Fibroblast of skin of scalp (primary cell): ENCODE measurements around the gene HDDC3. TPM values are rescaled to one million over a fixed set of nuclear protein-coding genes. Genes with fewer than 3 reads are reported as not detected.
A peak's percentile ranks its signal among the peaks of the same experiment; 100 is the strongest.

Experiments used
- DNase-seq: peaks from one replicate; pipeline ENCODE4 v3.0.0-alpha.2; 2013
- polyA plus RNA-seq, 2 experiments: library from polyadenylated mRNA; unstranded; fragments of 120-200 nt; gene quantifications; one replicate each; pipeline ENCODE4 v1.2.1, GENCODE V29; 2013; ENCODE audit not compliant: insufficient read length in 2 of 2

HDDC3 gene
- 15.0 TPM for polyA plus RNA-seq (2013, experiment 1 of 2; ENCODE audit: insufficient read length)
- 13.0 TPM for polyA plus RNA-seq (2013, experiment 2 of 2; ENCODE audit: insufficient read length)

DNA sequence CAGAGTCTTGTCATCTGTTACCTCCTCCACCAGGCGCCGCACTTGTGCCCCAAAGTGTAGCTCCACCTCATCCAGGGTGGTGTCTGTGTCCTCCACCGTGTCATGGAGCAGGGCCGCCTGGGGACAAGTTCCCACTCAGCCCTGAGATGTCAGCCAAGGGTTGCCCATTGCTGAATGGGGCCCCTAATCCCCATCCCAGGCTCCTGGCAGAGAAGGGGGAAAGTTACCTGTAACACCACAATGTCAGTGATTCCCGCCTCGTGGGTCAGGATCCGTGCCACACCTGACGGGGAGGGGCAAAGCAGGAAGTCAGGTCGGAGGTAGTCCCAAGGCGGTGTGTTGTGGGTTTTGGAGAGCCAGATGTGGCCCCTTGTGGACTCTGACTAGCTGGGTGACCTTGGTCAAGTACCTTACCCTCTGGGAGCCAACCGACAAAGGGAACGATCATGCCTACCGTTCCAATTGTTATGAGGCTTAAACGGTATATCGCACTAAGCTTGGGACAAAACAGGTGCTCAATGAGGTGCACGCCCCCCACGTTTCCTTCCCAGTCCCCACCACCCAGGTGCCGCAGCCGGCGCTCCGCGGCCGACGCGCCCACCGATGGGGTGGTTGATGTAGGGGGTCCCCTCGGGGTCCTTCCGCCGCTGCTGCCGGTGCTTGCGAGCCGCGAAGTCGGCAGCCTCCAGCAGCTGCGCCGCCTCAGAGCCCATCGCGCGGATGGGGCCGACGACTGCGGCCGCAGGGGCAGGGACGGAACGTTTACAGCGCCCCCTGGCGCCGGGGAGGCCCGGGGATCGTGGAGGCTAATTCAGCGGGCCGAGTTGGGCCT, at the start of gene HDDC3:
HDDC3 (minus strand) TSS at position 722 of the 832 bp plus-strand sequence; CDS start at position 713, 9 bp downstream.
- DNase-seq, result peak; percentile 81

- no peak for DNase-seq
Observed at GRCh38 chr15:90982135-90982534, 49.8 kb upstream of the HDDC3 start.

DNA sequence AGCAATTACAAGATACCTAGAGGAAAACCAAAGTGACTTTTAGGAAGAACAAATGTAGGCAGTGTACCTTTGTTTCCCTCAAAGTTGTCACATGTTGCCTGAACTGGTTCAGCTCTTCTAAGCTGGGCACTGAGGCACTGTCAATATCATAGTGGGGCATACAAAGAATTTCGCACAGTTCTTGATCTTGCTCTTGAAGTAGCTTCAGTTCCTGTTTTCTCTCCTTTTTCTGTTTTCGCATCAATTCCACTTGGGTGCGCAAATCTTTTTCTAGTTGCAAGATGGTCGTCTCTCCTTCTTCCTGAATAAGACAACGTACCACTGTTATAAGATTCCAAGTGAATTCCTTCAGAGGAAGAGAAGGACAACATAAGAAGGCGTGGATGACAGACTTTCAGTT, 49.3 kb upstream of the HDDC3 start:
- no peak for DNase-seq

DNA sequence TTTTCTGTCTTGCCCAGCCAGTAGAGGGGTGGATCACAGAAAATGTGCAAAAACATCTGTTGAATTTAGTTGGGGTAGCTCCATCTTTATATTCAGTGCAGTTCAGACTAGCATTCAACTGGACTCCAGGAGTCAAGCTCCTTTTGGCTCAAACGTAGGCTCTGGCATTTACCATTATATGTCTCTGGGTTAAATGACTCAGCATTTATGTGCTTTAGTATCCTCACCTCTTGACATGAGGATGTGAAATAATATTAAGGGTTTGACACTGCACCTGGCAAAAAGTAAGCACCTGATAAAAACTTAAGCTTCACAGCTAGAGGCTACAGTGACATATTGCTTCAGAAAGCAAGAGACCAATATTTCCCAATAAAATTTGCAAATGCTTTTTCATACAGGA, 47.2 kb upstream of the HDDC3 start:
- DNase-seq, result no peak

DNA sequence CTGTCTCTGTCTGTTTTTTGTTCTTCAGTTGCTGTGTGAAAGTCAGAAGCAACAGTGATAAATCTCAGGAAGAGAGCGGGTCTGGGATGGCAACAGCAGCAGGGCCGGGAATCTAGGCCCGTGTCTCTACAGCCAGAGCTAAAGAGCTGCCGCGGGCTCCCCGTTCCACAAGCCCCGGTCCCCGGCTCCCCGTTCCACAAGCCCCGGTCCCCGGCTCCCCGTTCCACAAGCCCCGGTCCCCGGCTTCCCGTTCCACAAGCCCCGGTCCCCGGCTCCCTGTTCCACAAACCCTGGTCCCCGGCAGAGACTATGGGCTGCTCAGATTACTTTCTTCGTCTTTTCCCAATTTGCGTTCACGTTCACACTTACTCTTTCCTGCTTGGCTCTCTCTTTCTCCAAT, 41.9 kb upstream of the HDDC3 start:
- DNase-seq, result no peak

- no peak for DNase-seq
Observed at GRCh38 chr15:90972133-90972532, 39.8 kb upstream of the HDDC3 start.

- no peak for DNase-seq
Observed at GRCh38 chr15:90970274-90970673, 37.9 kb upstream of the HDDC3 start.

GRCh38 chr15:90968434-90968833, 36.1 kb upstream of the HDDC3 start:
- DNase-seq, result no peak

GRCh38 chr15:90967206-90967605, 34.9 kb upstream of the HDDC3 start:
- DNase-seq, result no peak

DNA sequence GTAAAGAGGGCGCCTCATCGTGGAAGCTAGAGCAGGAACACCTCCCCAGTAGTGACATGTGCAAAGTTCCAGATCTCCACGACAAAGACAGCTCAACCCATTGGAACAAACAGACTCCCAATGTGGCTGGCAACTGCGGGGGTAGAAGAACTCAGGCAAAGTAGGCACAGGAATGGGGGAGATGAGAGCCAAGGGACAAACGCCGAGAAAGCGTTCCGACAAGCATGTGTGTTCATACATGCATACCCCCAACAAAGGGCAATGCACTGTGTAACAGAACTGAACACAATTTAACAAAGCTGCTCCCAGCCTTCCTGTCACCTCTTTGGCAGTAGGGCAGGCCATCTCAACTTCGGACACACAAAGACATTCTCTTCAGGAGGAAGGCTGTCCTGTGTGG, 33.9 kb upstream of the HDDC3 start:
- DNase-seq, result no peak

GRCh38 chr15:90962021-90962420, 29.7 kb upstream of the HDDC3 start:
- DNase-seq, result no peak

GRCh38 chr15:90960298-90961091, 28.1 kb upstream of the HDDC3 start:
- no peak for DNase-seq

GRCh38 chr15:90959894-90960293, 27.5 kb upstream of the HDDC3 start:
- peak; percentile 42 for DNase-seq

- DNase-seq, result no peak
Observed at GRCh38 chr15:90959028-90959595, 26.8 kb upstream of the HDDC3 start.

- no peak for DNase-seq
Observed at GRCh38 chr15:90957791-90958190, 25.4 kb upstream of the HDDC3 start.

GRCh38 chr15:90957031-90957790, 24.9 kb upstream of the HDDC3 start:
- peak; percentile 41 for DNase-seq

- DNase-seq, result peak; percentile 75
Observed at GRCh38 chr15:90956274-90957030, 24.1 kb upstream of the HDDC3 start.

GRCh38 chr15:90955624-90956273, 23.4 kb upstream of the HDDC3 start:
- no peak for DNase-seq

- DNase-seq, result peak; percentile 95
Observed at GRCh38 chr15:90954712-90955623, 22.6 kb upstream of the HDDC3 start, which contains the start of gene RCCD1. Gene RCCD1, plus strand, starts transcription at chr15:90954884. Its CDS starts 1,851 bp downstream, at chr15:90956735.
